OCI-LY1 (cell line): ENCODE data around the gene OLFM1.

Experiments used
- EZH2 ChIP-seq: fragments of 200-600 bp; sonication (generic), shearing (Covaris generic); IDR thresholded peaks from 2 replicates; pipeline ENCODE4 v1.8.0; 2017; ENCODE audit warnings: borderline replicate concordance, mixed run types, mild to moderate bottlenecking, antibody characterized with exemption, low read length, moderate library complexity, mixed read lengths
- TF ChIP-seq, protein P1 (sequence below): fragments of 200-600 bp; sonication (generic), shearing (Covaris generic); IDR thresholded peaks from 2 replicates; pipeline ENCODE4 v1.5.1; 2017; ENCODE audit warnings: mild to moderate bottlenecking, antibody characterized with exemption, low read length, moderate library complexity, mixed read lengths

DNA sequence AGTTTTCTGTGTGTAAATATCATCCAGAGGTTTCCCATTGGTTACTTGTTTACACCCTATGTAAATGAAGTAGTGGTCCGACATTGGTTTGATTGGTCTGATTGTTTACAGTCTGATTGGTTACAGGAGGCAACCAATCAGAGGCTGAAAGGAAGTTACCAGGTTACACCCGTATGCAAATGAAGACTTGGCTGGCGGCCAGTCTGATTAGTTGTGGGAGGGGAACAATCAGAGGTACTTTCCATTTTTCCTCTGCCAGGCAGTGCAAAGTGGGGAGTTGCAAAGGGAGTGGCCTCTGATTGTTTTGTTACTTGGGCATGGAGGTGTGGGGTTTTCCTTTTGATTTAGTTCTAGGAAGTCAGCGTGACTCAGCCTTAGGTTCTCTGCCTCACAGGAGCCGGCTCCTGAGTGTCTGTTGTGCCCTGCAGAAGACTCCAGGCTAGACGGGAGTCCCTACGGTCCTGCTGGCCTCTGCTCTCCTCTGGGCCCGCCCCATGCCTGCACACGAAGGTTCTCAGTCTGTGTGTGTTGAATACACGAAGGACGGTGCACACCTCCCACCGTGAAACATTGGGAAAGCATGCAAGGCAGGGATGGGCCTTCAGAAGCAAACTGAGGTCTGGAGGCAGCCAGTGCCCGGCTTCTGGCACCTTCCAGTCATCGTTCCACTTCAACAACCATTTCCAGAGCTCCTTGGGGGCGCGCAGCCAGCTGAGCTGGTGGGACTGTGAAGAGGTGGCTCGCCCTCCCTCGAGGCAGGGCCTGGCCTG, 42.9 kb downstream of the OLFM1 start:
- TF ChIP-seq, protein P1, sequence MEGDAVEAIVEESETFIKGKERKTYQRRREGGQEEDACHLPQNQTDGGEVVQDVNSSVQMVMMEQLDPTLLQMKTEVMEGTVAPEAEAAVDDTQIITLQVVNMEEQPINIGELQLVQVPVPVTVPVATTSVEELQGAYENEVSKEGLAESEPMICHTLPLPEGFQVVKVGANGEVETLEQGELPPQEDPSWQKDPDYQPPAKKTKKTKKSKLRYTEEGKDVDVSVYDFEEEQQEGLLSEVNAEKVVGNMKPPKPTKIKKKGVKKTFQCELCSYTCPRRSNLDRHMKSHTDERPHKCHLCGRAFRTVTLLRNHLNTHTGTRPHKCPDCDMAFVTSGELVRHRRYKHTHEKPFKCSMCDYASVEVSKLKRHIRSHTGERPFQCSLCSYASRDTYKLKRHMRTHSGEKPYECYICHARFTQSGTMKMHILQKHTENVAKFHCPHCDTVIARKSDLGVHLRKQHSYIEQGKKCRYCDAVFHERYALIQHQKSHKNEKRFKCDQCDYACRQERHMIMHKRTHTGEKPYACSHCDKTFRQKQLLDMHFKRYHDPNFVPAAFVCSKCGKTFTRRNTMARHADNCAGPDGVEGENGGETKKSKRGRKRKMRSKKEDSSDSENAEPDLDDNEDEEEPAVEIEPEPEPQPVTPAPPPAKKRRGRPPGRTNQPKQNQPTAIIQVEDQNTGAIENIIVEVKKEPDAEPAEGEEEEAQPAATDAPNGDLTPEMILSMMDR, result no peak
- no peak for TF ChIP-seq EZH2
